Breast epithelium (tissue), 3 donors: Measurements from ENCODE around the gene ACTN2.

ENCODE experiments used
- CTCF ChIP-seq, 3 donors: fragments of 450-650 bp; IDR thresholded peaks; one replicate each; pipeline ENCODE4 v1.5.1; 2016 to 2017; ENCODE audit warnings: antibody characterized with exemption in 3 of 3, mild to moderate bottlenecking in 3 of 3, moderate library complexity in 3 of 3
- POLR2A ChIP-seq: fragments of 450-650 bp; IDR thresholded peaks from one replicate; pipeline ENCODE4 v1.6.1; 2016; ENCODE audit warnings: antibody characterized with exemption, mild to moderate bottlenecking, moderate library complexity

DNA sequence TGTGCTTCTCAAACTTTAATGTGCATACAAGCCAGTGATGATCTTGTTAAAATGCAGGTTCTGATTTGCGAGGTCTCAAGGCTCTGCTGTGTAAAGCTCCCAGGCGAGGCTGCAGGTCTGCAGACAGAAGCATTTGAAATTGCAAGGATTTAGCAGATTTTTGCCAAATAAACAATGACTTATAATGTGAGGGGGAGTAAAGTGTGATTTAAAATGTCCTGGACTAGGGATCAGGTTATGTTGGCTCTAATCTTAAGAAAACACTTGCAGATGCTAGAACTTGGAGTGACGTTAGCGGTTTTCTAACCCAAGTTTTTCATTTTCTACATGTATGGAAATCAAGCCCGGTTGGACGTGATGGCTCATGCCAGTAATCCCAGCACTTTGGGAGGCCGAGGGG, 16.2 kb upstream of the ACTN2 start:
- no peak for TF ChIP-seq CTCF (IDR thresholded peaks at IDR 0.05)
- no peak for TF ChIP-seq POLR2A
